H1 (cell line): Measurements from ENCODE around the gene RGP1. TPM values are rescaled to one million over a fixed set of nuclear protein-coding genes. Genes with fewer than 3 reads are reported as not detected.

ENCODE experiments used
- E2F6 ChIP-seq: IDR thresholded peaks from 2 replicates; pipeline ENCODE4 v1.6.1; 2012; ENCODE audit warnings: inconsistent platforms
- GABPA ChIP-seq: IDR thresholded peaks from 2 replicates; pipeline ENCODE4 v1.6.1; 2011; ENCODE audit warnings: mild to moderate bottlenecking, low read length, moderate library complexity, borderline replicate concordance; ENCODE audit not compliant: insufficient read depth
- MAX ChIP-seq: IDR thresholded peaks from 2 replicates; pipeline ENCODE4 v1.6.1; 2012; ENCODE audit warnings: inconsistent platforms
- RXRA ChIP-seq: IDR thresholded peaks from 2 replicates; pipeline ENCODE4 v1.6.1; 2011; ENCODE audit warnings: low read depth, mild to moderate bottlenecking, low read length, moderate library complexity; ENCODE audit not compliant: insufficient read depth
- SUZ12 ChIP-seq: fragments of 200-600 bp; sonication (generic); IDR thresholded peaks from 2 replicates; pipeline ENCODE4 v1.6.1; 2012; ENCODE audit warnings: mild to moderate bottlenecking, inconsistent platforms, low read length, moderate library complexity, mixed read lengths
- polyA plus RNA-seq, 7 experiments: library from polyadenylated mRNA; depleted of rRNA in 3 of 7; stranded (reverse) in 5 of 7; unstranded in 2 of 7; fragments of >200 nt in 5 of 7; fragments of 200-250 nt in 2 of 7; gene quantifications; 1 replicate in 5 of 7; 2 replicates in 1 of 7; 4 replicates in 1 of 7; pipeline versions ENCODE4 v1.2.1 to v1.2.3, GENCODE V29; 2011 to 2013; ENCODE audit warnings: missing spikeins in 2 of 7, mixed read lengths in 2 of 7
- total RNA-seq: library from RNA; stranded (reverse); fragmentation: NEBNext Ultra II Directional; extraction: Animal tissue kit (Norgen Biotek cat#: 25700); gene quantifications from 2 replicates; pipeline ENCODE4 v1.2.1, GENCODE V29; 2021

RGP1 gene
- total and polyA plus RNA-seq, 2 of the 8 experiments (the other 6 are each of a cell fraction or from before 2014, with no cell fraction given) = 11.8 to 22.7 TPM

DNA sequence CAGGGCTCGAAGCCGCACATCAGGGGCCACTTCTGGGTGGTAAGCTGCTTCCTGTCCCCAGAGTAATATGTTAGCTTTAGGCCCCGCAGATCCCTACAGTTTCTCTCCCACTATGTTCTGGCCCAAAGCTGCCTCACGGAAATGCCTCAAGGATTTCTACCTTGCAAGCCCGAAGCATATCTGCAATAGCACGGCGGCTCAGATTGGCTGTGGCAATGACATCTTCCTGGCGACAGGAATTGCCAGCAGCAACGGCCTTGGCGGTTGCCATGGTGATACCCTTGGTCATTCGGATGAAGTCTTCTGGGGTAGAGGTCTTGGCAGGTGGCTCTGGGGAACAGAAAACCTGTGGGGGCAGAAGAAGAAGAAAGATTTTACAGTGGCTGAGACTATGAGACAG is 49.1 kb upstream of the RGP1 start (continued):
- TF ChIP-seq MAX (no peak), SUZ12 (no peak), GABPA (no peak), RXRA (no peak), E2F6 (no peak)
